CD14-positive monocyte (primary cell): ENCODE data around the gene CRY2. TPM values are rescaled to one million over a fixed set of nuclear protein-coding genes. Genes with fewer than 3 reads are reported as not detected.
A peak's percentile ranks its signal among the peaks of the same experiment; 100 is the strongest.
"Not testable (repeated sequence)": the region's sequence is repeated elsewhere in the genome, so short reads cannot be mapped to it uniquely, and the experiment has no call there.

ENCODE experiments used
- DNase-seq, 3 donors: peaks; one replicate each; pipeline ENCODE4 v3.0.0-alpha.2; 2011 to 2022
- H2AFZ ChIP-seq: 2 replicates; pipeline ENCODE4 v1.6.0; 2012; ENCODE audit warnings: mild to moderate bottlenecking, low read depth, low read length, inconsistent platforms; ENCODE audit not compliant: insufficient read depth, poor library complexity, severe bottlenecking
- H3K27ac ChIP-seq, 2 donors: 1 replicate in 1 of 2; 2 replicates in 1 of 2; pipeline ENCODE4 v1.5.1; 2012 to 2013; ENCODE audit warnings: low read length in 2 of 2, control low read depth in 1 of 2, inconsistent platforms in 1 of 2, low read depth in 1 of 2, mild to moderate bottlenecking in 1 of 2
- H3K27me3 ChIP-seq, 2 donors: one replicate each; pipeline versions ENCODE4 v1.6.0 to v1.6.1; 2011 to 2013; ENCODE audit warnings: low read length in 2 of 2; ENCODE audit not compliant: control insufficient read depth in 2 of 2, insufficient read depth in 2 of 2
- H3K36me3 ChIP-seq, 2 donors: replicated peaks in 1 of 2; 1 replicate in 1 of 2; 2 replicates in 1 of 2; pipeline versions ENCODE4 v1.5.1 to v1.6.1; 2012 to 2013; ENCODE audit warnings: low read length in 2 of 2, control low read depth in 1 of 2, inconsistent platforms in 1 of 2, mild to moderate bottlenecking in 1 of 2; ENCODE audit not compliant: insufficient read depth in 2 of 2, control insufficient read depth in 1 of 2
- H3K4me1 ChIP-seq, 2 donors: 1 replicate in 1 of 2; 2 replicates in 1 of 2; pipeline versions ENCODE4 v1.5.1 to v1.6.1; 2012 to 2013; ENCODE audit warnings: low read length in 2 of 2, control low read depth in 1 of 2, inconsistent platforms in 1 of 2, mild to moderate bottlenecking in 1 of 2, moderate library complexity in 1 of 2; ENCODE audit not compliant: insufficient read depth in 2 of 2, control insufficient read depth in 1 of 2
- H3K4me2 ChIP-seq: replicated peaks from 2 replicates; pipeline ENCODE3; 2012; ENCODE audit warnings: low read length, moderate library complexity, mild to moderate bottlenecking; ENCODE audit not compliant: poor library complexity, severe bottlenecking; ENCODE audit errors: extremely low read depth
- H3K4me3 ChIP-seq, 3 experiments: fragments of 200-600 bp in 1 of 3; sonication (generic) in 1 of 3; replicated peaks in 1 of 3; 1 replicate in 2 of 3; 2 replicates in 1 of 3; pipeline ENCODE4 v1.5.1; 2011 to 2013; ENCODE audit warnings: low read length in 3 of 3, mild to moderate bottlenecking in 3 of 3, control low read depth in 2 of 3, low read depth in 2 of 3, inconsistent platforms in 1 of 3, moderate library complexity in 1 of 3
- H3K79me2 ChIP-seq: 2 replicates; pipeline ENCODE4 v1.6.0; 2012; ENCODE audit warnings: mild to moderate bottlenecking, control low read depth, inconsistent platforms, low read length, moderate library complexity; ENCODE audit not compliant: insufficient read depth
- H3K9ac ChIP-seq: 2 replicates; pipeline ENCODE4 v1.6.0; 2017; ENCODE audit warnings: low read length, mild to moderate bottlenecking; ENCODE audit not compliant: insufficient read depth, poor library complexity, severe bottlenecking
- H3K9me3 ChIP-seq, 2 donors: replicated peaks in 1 of 2; 1 replicate in 1 of 2; 2 replicates in 1 of 2; pipeline versions ENCODE4 v1.5.1 to v1.6.1; 2012 to 2013; ENCODE audit warnings: low read length in 2 of 2, control low read depth in 1 of 2; ENCODE audit not compliant: control insufficient read depth in 1 of 2, insufficient read depth in 1 of 2
- H4K20me1 ChIP-seq: 2 replicates; pipeline ENCODE4 v1.6.0; 2012; ENCODE audit warnings: mild to moderate bottlenecking, low read length, control low read depth, moderate library complexity; ENCODE audit not compliant: insufficient read depth
- H3K27ac Mint-ChIP-seq, 7 donors: one replicate each; pipeline ENCODE4 v1.8.0; 2020; ENCODE audit warnings: mild to moderate bottlenecking in 7 of 7, mixed read lengths in 7 of 7, moderate library complexity in 6 of 7, inconsistent platforms in 2 of 7
- H3K27me3 Mint-ChIP-seq, 3 donors: one replicate each; pipeline ENCODE4 v1.8.0; 2021 to 2022; ENCODE audit warnings: low read depth in 3 of 3, mild to moderate bottlenecking in 3 of 3, mixed read lengths in 3 of 3, moderate library complexity in 3 of 3, inconsistent platforms in 1 of 3
- H3K36me3 Mint-ChIP-seq, 2 donors: one replicate each; pipeline ENCODE4 v1.8.0; 2020; ENCODE audit warnings: mixed read lengths in 2 of 2, inconsistent platforms in 1 of 2, mild to moderate bottlenecking in 1 of 2
- H3K4me1 Mint-ChIP-seq: one replicate; pipeline ENCODE4 v1.8.0; 2020; ENCODE audit warnings: mild to moderate bottlenecking, mixed read lengths
- H3K4me3 Mint-ChIP-seq, 2 donors: one replicate each; pipeline ENCODE4 v1.8.0; 2020; ENCODE audit warnings: mild to moderate bottlenecking in 2 of 2, mixed read lengths in 2 of 2, moderate library complexity in 1 of 2
- H3K9me3 Mint-ChIP-seq, 7 donors: one replicate each; pipeline ENCODE4 v1.8.0; 2020 to 2022; ENCODE audit warnings: mixed read lengths in 7 of 7, mild to moderate bottlenecking in 6 of 7, moderate library complexity in 6 of 7, inconsistent platforms in 2 of 7
- WGBS: methylation state at CpG from one replicate; pipeline ENCODE4 v1.1.5; 2013; ENCODE audit warnings: missing lambda C conversion rate; ENCODE audit not compliant: insufficient coverage; 5-methylcytosine and 5-hydroxymethylcytosine counted together
- intact Hi-C, 2 donors: fragments of 100-400 bp; cut with micrococcal nuclease; formaldehyde crosslinking; loops; one replicate each; pipeline versions ENCODE4 v1.15.0 to v1.15.1; 2023
- polyA plus RNA-seq, 3 donors: library from polyadenylated mRNA; depleted of rRNA in 1 of 3; unstranded in 2 of 3; stranded (reverse) in 1 of 3; fragments of 300-500 nt in 2 of 3; fragments of >200 nt in 1 of 3; fragmentation: Illumina TruSeq in 2 of 3; gene quantifications; 1 replicate in 2 of 3; 2 replicates in 1 of 3; pipeline ENCODE4 v1.2.3, GENCODE V29; 2012 to 2021
- TF ChIP-seq, protein P1 (sequence below): fragments of 200-600 bp; IDR thresholded peaks from one replicate; pipeline ENCODE4 v1.8.0; 2022; ENCODE audit warnings: antibody characterized with exemption, mild to moderate bottlenecking

CRY2 gene
- polyA plus RNA-seq, 3 donors = 5.1 to 12.5 (median 7.2) TPM

DNA sequence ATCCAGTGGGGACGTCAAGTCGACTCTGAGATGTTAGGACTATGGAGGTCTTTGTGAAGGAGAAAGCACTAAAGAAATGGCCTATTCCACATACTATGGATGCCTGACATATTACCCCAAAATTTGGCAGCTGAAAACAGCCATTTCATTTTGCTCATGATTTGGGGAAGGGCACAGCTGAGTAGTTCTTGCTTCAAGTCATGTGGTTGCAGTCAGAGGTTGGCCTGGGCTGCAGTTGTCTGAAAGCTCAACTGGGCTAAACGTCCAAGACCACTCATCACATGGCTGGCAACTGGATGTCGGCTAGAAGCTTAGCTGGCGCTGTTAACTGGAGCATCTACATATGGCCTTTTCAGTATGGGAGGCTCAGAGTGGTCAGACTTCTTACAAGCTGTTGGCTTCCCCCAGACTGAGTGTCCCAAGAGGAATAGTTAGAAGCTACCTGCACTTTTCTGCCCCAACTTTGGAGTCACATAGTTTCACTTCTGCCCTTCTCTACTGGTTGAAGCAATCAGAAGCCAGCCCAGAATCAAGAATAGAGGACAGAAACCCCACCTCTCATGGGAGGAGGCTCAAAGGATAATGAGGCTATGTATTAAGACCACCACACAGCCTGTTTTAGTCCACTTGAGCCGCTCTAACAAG lies 28.2 kb upstream of the CRY2 start:
- WGBS = 79% methylated on average over 3 of the region's 6 CpGs
- Mint-ChIP-seq H3K36me3 (no peaks in the 10 kb centered on the region), H3K27me3 (peaks cover 0 to 4% (median 0%) of the 10 kb centered on the region in 3 donors), H3K4me3 (no peak overlapping the region), H3K9me3 (peaks cover 0 to 2% (median 0%) of the 10 kb centered on the region in 7 donors), H3K4me1 (peaks cover 14% of the 10 kb centered on the region), H3K27ac (no peak overlapping the region)
- Histone ChIP-seq H3K4me2 (no peak overlapping the region), H3K36me3 (no peaks in the 10 kb centered on the region), H3K79me2 (no peaks in the 10 kb centered on the region), H3K4me3 (no peak overlapping the region), H3K27me3 (no peaks in the 10 kb centered on the region), H3K9ac (no peak overlapping the region), H3K27ac (no peak overlapping the region), H3K4me1 (no peaks in the 10 kb centered on the region), H4K20me1 (no peaks in the 10 kb centered on the region), H2AFZ (no peak overlapping the region), H3K9me3 (no peaks in the 10 kb centered on the region)
- TF ChIP-seq, protein P1, sequence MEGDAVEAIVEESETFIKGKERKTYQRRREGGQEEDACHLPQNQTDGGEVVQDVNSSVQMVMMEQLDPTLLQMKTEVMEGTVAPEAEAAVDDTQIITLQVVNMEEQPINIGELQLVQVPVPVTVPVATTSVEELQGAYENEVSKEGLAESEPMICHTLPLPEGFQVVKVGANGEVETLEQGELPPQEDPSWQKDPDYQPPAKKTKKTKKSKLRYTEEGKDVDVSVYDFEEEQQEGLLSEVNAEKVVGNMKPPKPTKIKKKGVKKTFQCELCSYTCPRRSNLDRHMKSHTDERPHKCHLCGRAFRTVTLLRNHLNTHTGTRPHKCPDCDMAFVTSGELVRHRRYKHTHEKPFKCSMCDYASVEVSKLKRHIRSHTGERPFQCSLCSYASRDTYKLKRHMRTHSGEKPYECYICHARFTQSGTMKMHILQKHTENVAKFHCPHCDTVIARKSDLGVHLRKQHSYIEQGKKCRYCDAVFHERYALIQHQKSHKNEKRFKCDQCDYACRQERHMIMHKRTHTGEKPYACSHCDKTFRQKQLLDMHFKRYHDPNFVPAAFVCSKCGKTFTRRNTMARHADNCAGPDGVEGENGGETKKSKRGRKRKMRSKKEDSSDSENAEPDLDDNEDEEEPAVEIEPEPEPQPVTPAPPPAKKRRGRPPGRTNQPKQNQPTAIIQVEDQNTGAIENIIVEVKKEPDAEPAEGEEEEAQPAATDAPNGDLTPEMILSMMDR = no peak
- DNase-seq = no peak
- intact Hi-C loops = no loop called here

DNA sequence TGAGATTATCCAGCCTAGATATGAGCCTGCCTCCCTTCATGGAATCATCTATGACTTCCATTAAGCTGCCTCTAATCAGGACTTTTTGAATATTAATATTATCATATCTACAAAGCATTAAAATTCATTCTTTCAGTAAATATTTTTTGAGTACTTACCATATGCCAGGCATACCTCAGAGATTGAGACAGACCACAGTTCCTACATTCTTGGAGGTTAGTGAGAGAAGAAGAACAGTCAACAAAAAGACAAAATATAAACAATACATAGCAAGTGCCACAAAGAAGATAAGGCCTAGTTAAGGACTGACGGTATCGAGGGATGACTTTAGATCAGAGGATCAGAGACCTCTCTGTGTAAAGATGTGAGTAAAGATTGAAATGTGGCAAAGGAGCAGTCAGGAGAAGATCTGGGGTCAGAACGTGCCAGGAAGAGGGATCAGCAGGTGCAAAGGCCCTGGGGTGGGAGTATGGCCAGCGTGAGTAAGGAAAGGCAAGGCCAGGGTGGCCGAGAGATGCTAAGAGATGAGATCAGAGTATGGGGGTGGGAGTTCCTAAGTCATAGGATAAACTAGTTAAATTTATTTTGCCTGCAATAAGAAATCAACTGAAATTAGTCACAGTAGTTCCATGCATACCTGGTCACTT lies 26.9 kb upstream of the CRY2 start:
- no peak overlapping the region for H2AFZ ChIP-seq
- no peaks in the 10 kb centered on the region for H3K36me3 ChIP-seq
- intact Hi-C loops = no loop called here
- 100% methylated on average over 4 of the region's 5 CpGs for WGBS
- H3K4me2 ChIP-seq = no peak overlapping the region
- H3K9ac ChIP-seq = no peak overlapping the region
- peaks cover 0 to 7% (median 1%) of the 10 kb centered on the region in 3 donors for H3K27me3 Mint-ChIP-seq
- peaks cover 0 to 2% (median 0%) of the 10 kb centered on the region in 7 donors for H3K9me3 Mint-ChIP-seq
- no peaks in the 10 kb centered on the region for H3K9me3 ChIP-seq
- no peak overlapping the region for H3K27ac ChIP-seq
- no peak overlapping the region for H3K4me3 ChIP-seq
- no peaks in the 10 kb centered on the region for H3K27me3 ChIP-seq
- H3K79me2 ChIP-seq = no peaks in the 10 kb centered on the region
- no peak overlapping the region for H3K4me3 Mint-ChIP-seq
- H4K20me1 ChIP-seq = no peaks in the 10 kb centered on the region
- no peak overlapping the region for H3K27ac Mint-ChIP-seq
- DNase-seq = no peak
- no peaks in the 10 kb centered on the region for H3K4me1 ChIP-seq
- no peaks in the 10 kb centered on the region for H3K36me3 Mint-ChIP-seq
- TF ChIP-seq, protein P1 = no peak
- H3K4me1 Mint-ChIP-seq = peaks cover 14% of the 10 kb centered on the region

DNA sequence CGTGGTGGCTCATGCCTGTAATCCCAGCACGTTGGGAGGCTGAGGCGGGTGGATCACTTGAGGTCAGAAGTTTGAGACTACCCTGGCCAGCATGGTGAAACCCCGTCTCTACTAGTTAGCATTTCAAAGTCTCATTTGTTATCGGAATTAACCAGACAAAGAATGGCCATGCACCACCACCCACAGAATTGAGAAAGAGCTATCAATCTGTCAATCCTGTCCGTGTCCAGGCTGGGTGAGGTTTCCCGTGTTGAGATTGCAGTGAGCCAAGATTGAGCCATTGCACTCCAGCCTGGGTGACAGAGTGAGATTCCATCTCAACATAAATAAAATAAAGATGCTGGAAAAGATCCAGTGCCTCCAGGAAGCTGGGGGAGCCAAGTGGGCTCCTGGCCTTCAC lies 20.8 kb upstream of the CRY2 start:
- H3K4me2 ChIP-seq, H3K79me2 ChIP-seq, H3K9me3 ChIP-seq, H3K9me3 Mint-ChIP-seq, H3K27ac ChIP-seq, H3K9ac ChIP-seq, H4K20me1 ChIP-seq, H3K4me1 Mint-ChIP-seq, intact Hi-C loops, DNase-seq, H3K36me3 ChIP-seq, H3K4me3 ChIP-seq, H3K36me3 Mint-ChIP-seq, H3K4me1 ChIP-seq, H3K27ac Mint-ChIP-seq, H2AFZ ChIP-seq: not testable (repeated sequence)
- peaks cover 16 to 34% (median 21%) of the 10 kb centered on the region in 3 donors for H3K27me3 Mint-ChIP-seq
- no CpG with 5 or more reads among the region's 7 CpGs for WGBS
- peaks cover 8 to 15% of the 10 kb centered on the region in 2 donors for H3K27me3 ChIP-seq
- H3K4me3 Mint-ChIP-seq = peak overlapping the region in 1 of 2 donors; percentile 15
